Peyer's patch (tissue), 4 donors: ENCODE results near the gene TRAF2. TPM values are rescaled to one million over a fixed set of nuclear protein-coding genes. Genes with fewer than 3 reads are reported as not detected.

ENCODE experiments used
- DNase-seq, 3 donors: peaks; one replicate each; pipeline ENCODE4 v3.0.0-alpha.2; 2017 to 2019
- H3K27ac ChIP-seq, 4 donors: fragments of 200-600 bp; sonication (generic); one replicate each; pipeline ENCODE4 v1.5.1; 2016 to 2019
- H3K27me3 ChIP-seq, 2 donors: fragments of 200-600 bp; sonication (generic); one replicate each; pipeline ENCODE4 v1.5.1; 2019
- H3K36me3 ChIP-seq, 3 donors: fragments of 200-600 bp; sonication (generic); one replicate each; pipeline ENCODE4 v1.5.1; 2016 to 2019
- H3K4me1 ChIP-seq, 4 donors: fragments of 200-600 bp; sonication (generic); one replicate each; pipeline ENCODE4 v1.5.1; 2016 to 2019
- H3K4me3 ChIP-seq, 4 donors: fragments of 200-600 bp; sonication (generic); 1 replicate in 3 of 4; 2 replicates in 1 of 4; pipeline ENCODE4 v1.5.1; 2016 to 2019; ENCODE audit warnings: mild to moderate bottlenecking in 1 of 4
- H3K9me3 ChIP-seq, 4 donors: fragments of 200-600 bp; sonication (generic); one replicate each; pipeline ENCODE4 v1.5.1; 2016 to 2019; ENCODE audit warnings: mild to moderate bottlenecking in 1 of 4
- POLR2A ChIP-seq, 2 donors: fragments of 450-650 bp; IDR thresholded peaks; one replicate each; pipeline ENCODE4 v1.5.1; 2017; ENCODE audit warnings: antibody characterized with exemption in 2 of 2, mild to moderate bottlenecking in 2 of 2, moderate library complexity in 2 of 2
- total RNA-seq, 4 donors: library from RNA; depleted of rRNA; stranded (reverse); fragments of >200 nt; gene quantifications; one replicate each; pipeline ENCODE4 v1.1.0, GENCODE V29; 2016
- TF ChIP-seq, protein P1 (sequence below), 6 experiments: fragments of 450-650 bp in 4 of 6; fragments of 200-600 bp in 2 of 6; sonication (generic) in 1 of 6; IDR thresholded peaks; one replicate each; pipeline ENCODE4 v1.5.1; 2017 to 2019; ENCODE audit warnings: antibody characterized with exemption in 6 of 6, mild to moderate bottlenecking in 3 of 6, moderate library complexity in 1 of 6

The TRAF2 gene
- total RNA-seq, 4 donors from 2014 or later, result 17.5 to 75.1 (median 22.2) TPM

DNA sequence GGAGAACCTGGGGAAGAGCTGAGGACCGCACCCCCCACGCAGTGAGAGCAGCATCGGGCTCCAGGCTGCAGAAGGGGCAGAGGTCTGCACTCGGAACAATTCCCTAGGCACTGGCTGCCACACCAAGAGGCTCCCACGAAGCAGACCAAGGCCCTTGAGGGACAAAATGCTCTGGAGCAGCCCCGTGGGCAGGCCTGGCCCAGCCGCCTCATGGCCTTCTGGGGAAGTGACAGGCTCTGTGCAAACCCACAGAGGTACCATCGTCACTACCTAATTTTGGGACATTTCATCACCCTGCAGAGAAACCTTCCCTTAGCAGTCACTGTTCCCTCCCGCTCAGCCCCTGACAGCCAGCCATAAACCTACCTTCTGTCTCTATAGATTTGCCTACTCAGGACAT lies 42.3 kb downstream of the TRAF2 start:
- Histone ChIP-seq H3K36me3 (peaks cover 0 to 33% (median 0%) of the 10 kb centered on the region in 3 donors), H3K27ac (no peak overlapping the region)
- no peak for DNase-seq

DNA sequence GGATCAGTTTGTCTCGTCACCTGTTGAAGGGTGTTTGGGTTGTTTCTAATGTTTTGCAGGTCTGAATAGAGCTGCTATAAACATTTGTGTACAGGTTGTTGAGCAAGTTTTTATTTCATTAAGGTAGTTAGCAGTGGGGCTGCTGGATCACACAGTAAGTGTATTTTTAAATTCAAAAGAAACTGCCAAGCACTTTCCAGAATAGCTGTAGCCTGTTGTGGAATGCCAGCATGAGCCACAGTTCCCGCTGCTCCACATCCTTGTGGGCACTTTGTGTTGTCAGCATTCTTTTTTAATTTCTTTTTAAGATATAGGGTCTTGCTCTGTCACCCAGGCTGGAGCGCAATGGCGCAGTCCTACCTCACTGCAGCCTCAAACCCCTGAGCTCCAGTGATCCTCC lies 43.7 kb downstream of the TRAF2 start:
- Histone ChIP-seq H3K27me3 (no peaks in the 10 kb centered on the region), H3K27ac (no peak overlapping the region), H3K9me3 (no peaks in the 10 kb centered on the region), H3K36me3 (peaks cover 0 to 21% (median 0%) of the 10 kb centered on the region in 3 donors), H3K4me1 (no peaks in the 10 kb centered on the region), H3K4me3 (no peak overlapping the region)
- TF ChIP-seq, protein P1, sequence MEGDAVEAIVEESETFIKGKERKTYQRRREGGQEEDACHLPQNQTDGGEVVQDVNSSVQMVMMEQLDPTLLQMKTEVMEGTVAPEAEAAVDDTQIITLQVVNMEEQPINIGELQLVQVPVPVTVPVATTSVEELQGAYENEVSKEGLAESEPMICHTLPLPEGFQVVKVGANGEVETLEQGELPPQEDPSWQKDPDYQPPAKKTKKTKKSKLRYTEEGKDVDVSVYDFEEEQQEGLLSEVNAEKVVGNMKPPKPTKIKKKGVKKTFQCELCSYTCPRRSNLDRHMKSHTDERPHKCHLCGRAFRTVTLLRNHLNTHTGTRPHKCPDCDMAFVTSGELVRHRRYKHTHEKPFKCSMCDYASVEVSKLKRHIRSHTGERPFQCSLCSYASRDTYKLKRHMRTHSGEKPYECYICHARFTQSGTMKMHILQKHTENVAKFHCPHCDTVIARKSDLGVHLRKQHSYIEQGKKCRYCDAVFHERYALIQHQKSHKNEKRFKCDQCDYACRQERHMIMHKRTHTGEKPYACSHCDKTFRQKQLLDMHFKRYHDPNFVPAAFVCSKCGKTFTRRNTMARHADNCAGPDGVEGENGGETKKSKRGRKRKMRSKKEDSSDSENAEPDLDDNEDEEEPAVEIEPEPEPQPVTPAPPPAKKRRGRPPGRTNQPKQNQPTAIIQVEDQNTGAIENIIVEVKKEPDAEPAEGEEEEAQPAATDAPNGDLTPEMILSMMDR (IDR thresholded peaks at IDR 0.05), result no peak
- no peak for TF ChIP-seq POLR2A (IDR thresholded peaks at IDR 0.05)
- DNase-seq, result no peak

More for the DNA sequence above, 42.3 kb downstream of the TRAF2 start:
- Histone ChIP-seq H3K9me3 (no peaks in the 10 kb centered on the region), H3K27me3 (no peaks in the 10 kb centered on the region), H3K4me1 (no peaks in the 10 kb centered on the region), H3K4me3 (no peak overlapping the region)
- TF ChIP-seq POLR2A (IDR thresholded peaks at IDR 0.05), result no peak
- TF ChIP-seq, protein P1 (IDR thresholded peaks at IDR 0.05), result no peak

DNA sequence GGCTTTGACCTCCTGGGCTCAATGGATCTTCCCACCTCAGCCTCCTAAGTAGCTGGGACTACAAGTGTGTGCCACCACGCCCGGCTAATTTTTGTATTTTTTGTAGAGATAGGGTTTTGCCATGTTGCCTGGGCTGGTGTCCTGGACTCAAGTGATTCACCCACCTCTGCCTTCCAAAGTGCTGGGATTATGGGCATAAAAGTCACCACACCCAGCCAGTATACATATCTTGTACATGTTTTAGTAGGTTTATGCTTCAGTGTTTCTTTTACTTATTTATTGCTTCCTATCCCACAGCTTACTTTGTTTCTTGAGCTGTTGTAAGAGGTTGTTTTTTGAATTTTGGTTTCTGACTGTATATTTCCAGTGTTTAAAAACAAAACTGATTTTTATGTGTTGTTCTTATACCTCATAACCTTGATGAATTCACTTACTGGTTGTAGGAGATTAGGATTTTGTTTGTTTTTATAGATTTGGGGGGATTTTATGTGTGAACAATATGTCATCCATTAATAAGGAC lies 45.4 kb downstream of the TRAF2 start:
- no peaks in the 10 kb centered on the region for H3K27me3 ChIP-seq
- H3K4me1 ChIP-seq, result no peaks in the 10 kb centered on the region
- DNase-seq, result no peak
- no peaks in the 10 kb centered on the region for H3K9me3 ChIP-seq
- H3K36me3 ChIP-seq, result peaks cover 0 to 4% (median 0%) of the 10 kb centered on the region in 3 donors
- H3K4me3 ChIP-seq, result no peak overlapping the region
- no peak overlapping the region for H3K27ac ChIP-seq
- TF ChIP-seq POLR2A (IDR thresholded peaks at IDR 0.05), result no peak
- TF ChIP-seq, protein P1 (IDR thresholded peaks at IDR 0.05), result no peak

DNA sequence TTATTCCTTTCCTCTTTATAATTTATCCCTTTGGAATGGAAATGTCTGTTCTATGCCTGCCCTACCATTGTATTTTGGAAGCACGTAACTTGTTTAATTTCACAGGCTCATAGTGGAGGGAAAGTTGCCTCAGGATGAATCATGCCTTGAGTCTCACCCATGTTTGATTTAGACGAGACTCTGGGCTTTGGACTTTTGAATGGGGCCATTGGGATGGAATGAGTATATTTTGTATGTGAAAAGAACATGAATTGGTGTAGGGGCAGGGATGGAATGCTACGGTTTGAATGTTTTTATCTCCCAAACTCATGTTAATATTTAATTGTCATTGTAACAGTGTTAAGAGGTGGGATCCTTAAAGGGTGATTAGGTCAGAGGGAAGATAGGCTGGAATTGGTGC lies 48.0 kb downstream of the TRAF2 start:
- Histone ChIP-seq H3K4me1 (no peaks in the 10 kb centered on the region), H3K4me3 (no peak overlapping the region), H3K27me3 (no peaks in the 10 kb centered on the region), H3K27ac (no peak overlapping the region), H3K9me3 (no peaks in the 10 kb centered on the region), H3K36me3 (no peaks in the 10 kb centered on the region)
- no peak for DNase-seq
- TF ChIP-seq POLR2A (IDR thresholded peaks at IDR 0.05), result no peak
- TF ChIP-seq, protein P1 (IDR thresholded peaks at IDR 0.05), result no peak

DNA sequence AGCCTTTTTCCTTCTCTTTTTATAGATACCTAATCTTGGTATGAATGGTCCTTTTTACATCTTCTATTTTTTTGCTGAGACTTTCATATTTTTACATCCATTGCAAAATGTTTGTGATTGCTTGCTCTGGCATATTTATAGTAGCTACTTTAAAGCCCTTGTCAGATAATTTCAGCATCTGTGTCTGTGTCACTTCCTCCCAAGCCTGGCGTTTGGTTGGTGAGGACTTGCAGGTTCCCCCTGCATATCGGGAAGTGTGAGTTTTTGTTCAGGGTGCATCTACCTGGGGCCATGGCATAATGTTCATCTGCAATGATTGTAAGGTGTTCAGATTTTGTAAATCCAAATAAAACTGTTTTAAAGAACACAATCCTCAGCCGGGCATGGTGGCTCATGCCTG lies 49.3 kb downstream of the TRAF2 start:
- H3K4me3 ChIP-seq, result no peak overlapping the region
- H3K27ac ChIP-seq, result no peak overlapping the region
- no peaks in the 10 kb centered on the region for H3K4me1 ChIP-seq
- no peaks in the 10 kb centered on the region for H3K27me3 ChIP-seq
- TF ChIP-seq, protein P1 (IDR thresholded peaks at IDR 0.05), result no peak
- TF ChIP-seq POLR2A (IDR thresholded peaks at IDR 0.05), result no peak
- H3K36me3 ChIP-seq, result peaks cover 0 to 12% (median 0%) of the 10 kb centered on the region in 3 donors
- H3K9me3 ChIP-seq, result no peaks in the 10 kb centered on the region
- no peak for DNase-seq
